ENCODE data around the gene ITPR3. TPM values are rescaled to one million over a fixed set of nuclear protein-coding genes. Genes with fewer than 3 reads are reported as not detected.

The ITPR3 gene
- polyA plus RNA-seq, 1 of the 3 experiments (the other 2 are of a cell fraction) = 8.1 TPM

GRCh38 chr6:33735216-33735615, 114.1 kb downstream of the ITPR3 start:
- Histone ChIP-seq H3K4me3 (ENCODE audit: low read depth in 2 of 2, low read length in 1 of 2) (no peak overlapping the region), H3K27ac (ENCODE audit: low read depth in 2 of 2, low read length in 1 of 2) (no peak overlapping the region), H3K79me2 (ENCODE audit: insufficient read depth) (no peaks in the 10 kb centered on the region), H3K9ac (no peak overlapping the region), H3K36me3 (replicated peaks in 1 of 2; ENCODE audit: control insufficient read depth in 1 of 2, insufficient read depth in 2 of 2, low read length in 1 of 2) (no peaks in the 10 kb centered on the region), H3K4me1 (ENCODE audit: control insufficient read depth in 1 of 2, insufficient read depth in 2 of 2, low read depth in 1 of 2, low read length in 1 of 2) (peaks cover 0 to 23% of the 10 kb centered on the region in 2 experiments; a peak in 1 of 4 replicates), H4K20me1 (ENCODE audit: insufficient read depth) (no peaks in the 10 kb centered on the region), H3K4me2 (no peak overlapping the region), H3K9me3 (no peaks in the 10 kb centered on the region), H2AFZ (ENCODE audit: low read depth) (no peak overlapping the region), H3F3A (replicated peaks; ENCODE audit: insufficient read depth) (no peaks in the 10 kb centered on the region), H3K27me3 (ENCODE audit: insufficient read depth) (no peaks in the 10 kb centered on the region), H3K9me2 (no peaks in the 10 kb centered on the region)
- ChIA-PET POLR2A (no interaction called here), CTCF (interaction anchor here (0.9 to 1.6 kb wide), 3 partner anchors 9 to 145 kb away, joined by 3 to 6 read pairs (median 6); no protein-coding TSS in a partner anchor)
- no peak for DNase-seq
- 75% methylated on average over 18 of the region's 18 CpGs for WGBS (ENCODE audit: low lambda C conversion rate)
- TF ChIP-seq, protein P1, sequence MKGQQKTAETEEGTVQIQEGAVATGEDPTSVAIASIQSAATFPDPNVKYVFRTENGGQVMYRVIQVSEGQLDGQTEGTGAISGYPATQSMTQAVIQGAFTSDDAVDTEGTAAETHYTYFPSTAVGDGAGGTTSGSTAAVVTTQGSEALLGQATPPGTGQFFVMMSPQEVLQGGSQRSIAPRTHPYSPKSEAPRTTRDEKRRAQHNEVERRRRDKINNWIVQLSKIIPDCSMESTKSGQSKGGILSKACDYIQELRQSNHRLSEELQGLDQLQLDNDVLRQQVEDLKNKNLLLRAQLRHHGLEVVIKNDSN (IDR thresholded peaks at IDR 0.05; ENCODE audit: borderline replicate concordance, low read depth) = no peak
- TF ChIP-seq, protein P2, sequence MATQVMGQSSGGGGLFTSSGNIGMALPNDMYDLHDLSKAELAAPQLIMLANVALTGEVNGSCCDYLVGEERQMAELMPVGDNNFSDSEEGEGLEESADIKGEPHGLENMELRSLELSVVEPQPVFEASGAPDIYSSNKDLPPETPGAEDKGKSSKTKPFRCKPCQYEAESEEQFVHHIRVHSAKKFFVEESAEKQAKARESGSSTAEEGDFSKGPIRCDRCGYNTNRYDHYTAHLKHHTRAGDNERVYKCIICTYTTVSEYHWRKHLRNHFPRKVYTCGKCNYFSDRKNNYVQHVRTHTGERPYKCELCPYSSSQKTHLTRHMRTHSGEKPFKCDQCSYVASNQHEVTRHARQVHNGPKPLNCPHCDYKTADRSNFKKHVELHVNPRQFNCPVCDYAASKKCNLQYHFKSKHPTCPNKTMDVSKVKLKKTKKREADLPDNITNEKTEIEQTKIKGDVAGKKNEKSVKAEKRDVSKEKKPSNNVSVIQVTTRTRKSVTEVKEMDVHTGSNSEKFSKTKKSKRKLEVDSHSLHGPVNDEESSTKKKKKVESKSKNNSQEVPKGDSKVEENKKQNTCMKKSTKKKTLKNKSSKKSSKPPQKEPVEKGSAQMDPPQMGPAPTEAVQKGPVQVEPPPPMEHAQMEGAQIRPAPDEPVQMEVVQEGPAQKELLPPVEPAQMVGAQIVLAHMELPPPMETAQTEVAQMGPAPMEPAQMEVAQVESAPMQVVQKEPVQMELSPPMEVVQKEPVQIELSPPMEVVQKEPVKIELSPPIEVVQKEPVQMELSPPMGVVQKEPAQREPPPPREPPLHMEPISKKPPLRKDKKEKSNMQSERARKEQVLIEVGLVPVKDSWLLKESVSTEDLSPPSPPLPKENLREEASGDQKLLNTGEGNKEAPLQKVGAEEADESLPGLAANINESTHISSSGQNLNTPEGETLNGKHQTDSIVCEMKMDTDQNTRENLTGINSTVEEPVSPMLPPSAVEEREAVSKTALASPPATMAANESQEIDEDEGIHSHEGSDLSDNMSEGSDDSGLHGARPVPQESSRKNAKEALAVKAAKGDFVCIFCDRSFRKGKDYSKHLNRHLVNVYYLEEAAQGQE (IDR thresholded peaks at IDR 0.05; ENCODE audit: low read depth, low read length) = no peak
- TF ChIP-seq FOXM1 (IDR thresholded peaks at IDR 0.05; ENCODE audit: low read depth) (no peak), TCF12 (IDR thresholded peaks at IDR 0.05) (no peak), TEAD4 (IDR thresholded peaks at IDR 0.05; ENCODE audit: borderline replicate concordance, insufficient read depth) (no peak), POLR2AphosphoS5 (IDR thresholded peaks at IDR 0.05; ENCODE audit: low read depth, low read length) (no peak), EP300 (IDR thresholded peaks at IDR 0.05; ENCODE audit: borderline replicate concordance in 1 of 2, low read depth in 1 of 2, low read length in 1 of 2) (no peak), RXRA (IDR thresholded peaks at IDR 0.05; ENCODE audit: borderline replicate concordance, low read depth) (no peak), NFIC (IDR thresholded peaks at IDR 0.05; ENCODE audit: borderline replicate concordance) (no peak), RFX5 (IDR thresholded peaks at IDR 0.05; ENCODE audit: low read length) (no peak), RAD21 (IDR thresholded peaks at IDR 0.05; ENCODE audit: low read length) (no peak), GATA2 (CRISPR knock-in tag; IDR thresholded peaks at IDR 0.05) (no peak), MXI1 (IDR thresholded peaks at IDR 0.05; ENCODE audit: low read depth, low read length) (no peak), JUND (IDR thresholded peaks at IDR 0.05) (no peak), EZH2phosphoT487 (IDR thresholded peaks at IDR 0.05; ENCODE audit: borderline replicate concordance, low read depth) (no peak)
- TF ChIP-seq, protein P3, sequence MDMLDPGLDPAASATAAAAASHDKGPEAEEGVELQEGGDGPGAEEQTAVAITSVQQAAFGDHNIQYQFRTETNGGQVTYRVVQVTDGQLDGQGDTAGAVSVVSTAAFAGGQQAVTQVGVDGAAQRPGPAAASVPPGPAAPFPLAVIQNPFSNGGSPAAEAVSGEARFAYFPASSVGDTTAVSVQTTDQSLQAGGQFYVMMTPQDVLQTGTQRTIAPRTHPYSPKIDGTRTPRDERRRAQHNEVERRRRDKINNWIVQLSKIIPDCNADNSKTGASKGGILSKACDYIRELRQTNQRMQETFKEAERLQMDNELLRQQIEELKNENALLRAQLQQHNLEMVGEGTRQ (IDR thresholded peaks at IDR 0.05; ENCODE audit: borderline replicate concordance, low read depth, low read length) = no peak
